Naive thymus-derived CD8-positive, alpha-beta T cell (primary cell): ENCODE data around the gene ABI2. TPM values are rescaled to one million over a fixed set of nuclear protein-coding genes. Genes with fewer than 3 reads are reported as not detected.

Source experiments
- ATAC-seq, 2 donors: fragments of 150-1000 bp; cut with Tn5 transposase in 1 of 2; sonication (Bioruptor Pico), chemical (Tn5 transposase) in 1 of 2; 1 replicate in 1 of 2; 2 replicates in 1 of 2; pipeline ENCODE4 v1.10.0; 2021; ENCODE audit warnings: mild to moderate bottlenecking in 2 of 2, moderate library complexity in 2 of 2
- POLR2A ChIA-PET: fragments of 350-600 bp; sonication (Branson Sonifier 250); formaldehyde crosslinking; loops from one replicate; lab custom pipeline; 2021; ENCODE audit warnings: antibody characterized with exemption; lab: Charles Lee
- DNase-seq, 10 donors: peaks; one replicate each; pipeline versions ENCODE4 v3.0.0 to v3.0.0-alpha.2; 2020 to 2022
- H3K27ac Mint-ChIP-seq, 10 donors: one replicate each; pipeline ENCODE4 v1.8.0; 2020 to 2022; ENCODE audit warnings: mild to moderate bottlenecking in 10 of 10, mixed read lengths in 10 of 10, moderate library complexity in 4 of 10, inconsistent platforms in 1 of 10
- H3K27me3 Mint-ChIP-seq, 5 donors: one replicate each; pipeline ENCODE4 v1.8.0; 2021 to 2022; ENCODE audit warnings: mixed read lengths in 5 of 5
- H3K36me3 Mint-ChIP-seq, 3 donors: one replicate each; pipeline ENCODE4 v1.8.0; 2020 to 2022; ENCODE audit warnings: mixed read lengths in 3 of 3, mild to moderate bottlenecking in 2 of 3, inconsistent platforms in 1 of 3
- H3K4me1 Mint-ChIP-seq, 4 donors: one replicate each; pipeline ENCODE4 v1.8.0; 2021 to 2022; ENCODE audit warnings: mixed read lengths in 4 of 4
- H3K4me3 Mint-ChIP-seq, 10 donors: one replicate each; pipeline ENCODE4 v1.8.0; 2020 to 2022; ENCODE audit warnings: mild to moderate bottlenecking in 10 of 10, mixed read lengths in 10 of 10, moderate library complexity in 6 of 10, inconsistent platforms in 1 of 10
- H3K9me3 Mint-ChIP-seq, 9 donors: one replicate each; pipeline ENCODE4 v1.8.0; 2020 to 2022; ENCODE audit warnings: mixed read lengths in 9 of 9, mild to moderate bottlenecking in 3 of 9, inconsistent platforms in 1 of 9, moderate library complexity in 1 of 9
- polyA plus RNA-seq, 3 donors: library from polyadenylated mRNA; unstranded; fragments of 300-500 nt; fragmentation: Illumina TruSeq; gene quantifications; one replicate each; pipeline ENCODE4 v1.2.3, GENCODE V29; 2021
- total RNA-seq, 8 experiments: library from RNA in 2 of 8; stranded (reverse) in 2 of 8; gene quantifications; one replicate each; pipeline ENCODE4 v1.2.3 and lab custom pipeline; 2021 to 2026

The ABI2 gene
- total and polyA plus RNA-seq, 5 experiments from 2014 or later = 27.0 to 37.4 (median 30.8) TPM

GRCh38 chr2:203438528-203438927 is 110.3 kb downstream of the ABI2 start:
- H3K27ac Mint-ChIP-seq = no peak overlapping the region
- peaks cover 0 to 8% (median 5%) of the 10 kb centered on the region in 3 donors for H3K36me3 Mint-ChIP-seq

GRCh38 chr2:203440671-203441070 is 112.5 kb downstream of the ABI2 start:
- no peaks in the 10 kb centered on the region for H3K27me3 Mint-ChIP-seq
- peaks cover 0 to 6% (median 5%) of the 10 kb centered on the region in 3 donors for H3K36me3 Mint-ChIP-seq
- no peak for ATAC-seq
- H3K27ac Mint-ChIP-seq = no peak overlapping the region
- H3K4me3 Mint-ChIP-seq = no peak overlapping the region
- no peak for DNase-seq
- no peaks in the 10 kb centered on the region for H3K4me1 Mint-ChIP-seq
- POLR2A ChIA-PET = interaction anchor here (0.5 kb wide), 1 partner anchor 722 kb away, joined by 3 read pairs; no protein-coding TSS in a partner anchor
- no peaks in the 10 kb centered on the region for H3K9me3 Mint-ChIP-seq

More at GRCh38 chr2:203438528-203438927, 110.3 kb downstream of the ABI2 start:
- POLR2A ChIA-PET = no interaction called here
- Mint-ChIP-seq H3K27me3 (no peaks in the 10 kb centered on the region), H3K9me3 (no peaks in the 10 kb centered on the region), H3K4me3 (no peak overlapping the region), H3K4me1 (no peaks in the 10 kb centered on the region)
- DNase-seq = no peak
- no peak for ATAC-seq

- POLR2A ChIA-PET = interaction anchor here (0.5 kb wide), 1 partner anchor 47 kb away, joined by 4 read pairs; no protein-coding TSS in a partner anchor
- DNase-seq = no peak
- H3K4me3 Mint-ChIP-seq = no peak overlapping the region
- peaks cover 0 to 6% (median 1%) of the 10 kb centered on the region in 3 donors for H3K36me3 Mint-ChIP-seq
- H3K27ac Mint-ChIP-seq = peak overlapping the region in 2 of 10 donors; percentile 7 to 58
- ATAC-seq = no peak
- H3K4me1 Mint-ChIP-seq = no peaks in the 10 kb centered on the region
- no peaks in the 10 kb centered on the region for H3K27me3 Mint-ChIP-seq
- H3K9me3 Mint-ChIP-seq = no peaks in the 10 kb centered on the region
Measured at GRCh38 chr2:203441463-203441862, 113.3 kb downstream of the ABI2 start.

GRCh38 chr2:203442463-203442862 is 114.3 kb downstream of the ABI2 start:
- H3K27ac Mint-ChIP-seq = no peak overlapping the region
- no peaks in the 10 kb centered on the region for H3K9me3 Mint-ChIP-seq
- ATAC-seq = no peak

GRCh38 chr2:203444738-203445137 is 116.5 kb downstream of the ABI2 start:
- H3K9me3 Mint-ChIP-seq = no peaks in the 10 kb centered on the region
- no peak overlapping the region for H3K27ac Mint-ChIP-seq
- peaks cover 0 to 3% (median 0%) of the 10 kb centered on the region in 3 donors for H3K36me3 Mint-ChIP-seq
- no peaks in the 10 kb centered on the region for H3K4me1 Mint-ChIP-seq
- no peak overlapping the region for H3K4me3 Mint-ChIP-seq
- ATAC-seq (no peak), DNase-seq (no peak)
- POLR2A ChIA-PET = no interaction called here
- no peaks in the 10 kb centered on the region for H3K27me3 Mint-ChIP-seq

More at GRCh38 chr2:203442463-203442862, 114.3 kb downstream of the ABI2 start:
- no peak for DNase-seq
- H3K4me3 Mint-ChIP-seq = no peak overlapping the region
- no peaks in the 10 kb centered on the region for H3K27me3 Mint-ChIP-seq
- H3K4me1 Mint-ChIP-seq = no peaks in the 10 kb centered on the region
- peaks cover 0 to 3% (median 0%) of the 10 kb centered on the region in 3 donors for H3K36me3 Mint-ChIP-seq
- POLR2A ChIA-PET = no interaction called here

GRCh38 chr2:203446071-203446481 is 117.9 kb downstream of the ABI2 start:
- Mint-ChIP-seq H3K36me3 (peaks cover 0 to 3% (median 0%) of the 10 kb centered on the region in 3 donors), H3K27me3 (no peaks in the 10 kb centered on the region), H3K4me3 (no peak overlapping the region), H3K9me3 (no peaks in the 10 kb centered on the region), H3K27ac (no peak overlapping the region), H3K4me1 (no peaks in the 10 kb centered on the region)
- POLR2A ChIA-PET = no interaction called here
- DNase-seq = no peak
- ATAC-seq = no peak

- H3K27ac Mint-ChIP-seq = no peak overlapping the region
- peaks cover 0 to 1% (median 0%) of the 10 kb centered on the region in 3 donors for H3K36me3 Mint-ChIP-seq
- no peak for ATAC-seq
- H3K27me3 Mint-ChIP-seq = no peaks in the 10 kb centered on the region
- POLR2A ChIA-PET = no interaction called here
- no peak overlapping the region for H3K4me3 Mint-ChIP-seq
- DNase-seq = no peak
- no peaks in the 10 kb centered on the region for H3K4me1 Mint-ChIP-seq
- H3K9me3 Mint-ChIP-seq = no peaks in the 10 kb centered on the region
Measured at GRCh38 chr2:203446780-203447179, 118.6 kb downstream of the ABI2 start.

- no peak overlapping the region for H3K27ac Mint-ChIP-seq
- H3K9me3 Mint-ChIP-seq = no peaks in the 10 kb centered on the region
- H3K27me3 Mint-ChIP-seq = peaks cover 0 to 2% (median 0%) of the 10 kb centered on the region in 5 donors
- H3K36me3 Mint-ChIP-seq = no peaks in the 10 kb centered on the region
- DNase-seq = no peak
- no peak for ATAC-seq
- POLR2A ChIA-PET = no interaction called here
- H3K4me1 Mint-ChIP-seq = no peaks in the 10 kb centered on the region
- no peak overlapping the region for H3K4me3 Mint-ChIP-seq
Measured at GRCh38 chr2:203450561-203450960, 122.4 kb downstream of the ABI2 start.

- Mint-ChIP-seq H3K27ac (no peak overlapping the region), H3K4me3 (no peak overlapping the region), H3K36me3 (no peaks in the 10 kb centered on the region), H3K9me3 (no peaks in the 10 kb centered on the region), H3K4me1 (no peaks in the 10 kb centered on the region), H3K27me3 (peaks cover 0 to 2% (median 0%) of the 10 kb centered on the region in 5 donors)
- DNase-seq (no peak), ATAC-seq (no peak)
- POLR2A ChIA-PET = no interaction called here
Measured at GRCh38 chr2:203451011-203451410, 122.8 kb downstream of the ABI2 start.

GRCh38 chr2:203451689-203452088 is 123.5 kb downstream of the ABI2 start:
- Mint-ChIP-seq H3K9me3 (no peaks in the 10 kb centered on the region), H3K27me3 (peaks cover 0 to 2% (median 0%) of the 10 kb centered on the region in 5 donors), H3K36me3 (no peaks in the 10 kb centered on the region), H3K4me1 (no peaks in the 10 kb centered on the region), H3K27ac (peak overlapping the region in 1 of 10 donors; percentile 0), H3K4me3 (no peak overlapping the region)
- DNase-seq (no peak), ATAC-seq (no peak)
- POLR2A ChIA-PET = no interaction called here

- ATAC-seq = peak; percentile 39 to 48
- POLR2A ChIA-PET = no interaction called here
- peaks cover 0 to 3% (median 0%) of the 10 kb centered on the region in 3 donors for H3K36me3 Mint-ChIP-seq
- H3K4me1 Mint-ChIP-seq = no peaks in the 10 kb centered on the region
- H3K4me3 Mint-ChIP-seq = no peak overlapping the region
- no peak overlapping the region for H3K27ac Mint-ChIP-seq
- DNase-seq = peak in 6 of 10 donors; percentile 16 to 49 (median 26)
- peaks cover 0 to 2% (median 0%) of the 10 kb centered on the region in 5 donors for H3K27me3 Mint-ChIP-seq
- no peaks in the 10 kb centered on the region for H3K9me3 Mint-ChIP-seq
Measured at GRCh38 chr2:203453858-203454451, 125.8 kb downstream of the ABI2 start.

- no peak for DNase-seq
- H3K27ac Mint-ChIP-seq = no peak overlapping the region
- H3K9me3 Mint-ChIP-seq = no peaks in the 10 kb centered on the region
- no peak for ATAC-seq
- no peaks in the 10 kb centered on the region for H3K4me1 Mint-ChIP-seq
- H3K4me3 Mint-ChIP-seq = no peak overlapping the region
- H3K36me3 Mint-ChIP-seq = peaks cover 0 to 3% (median 0%) of the 10 kb centered on the region in 3 donors
- peaks cover 0 to 2% (median 0%) of the 10 kb centered on the region in 5 donors for H3K27me3 Mint-ChIP-seq
- POLR2A ChIA-PET = no interaction called here
Measured at GRCh38 chr2:203455209-203455608, 127.0 kb downstream of the ABI2 start.

GRCh38 chr2:203461746-203462145 is 133.6 kb downstream of the ABI2 start:
- Mint-ChIP-seq H3K9me3 (no peaks in the 10 kb centered on the region), H3K4me3 (no peak overlapping the region), H3K27ac (no peak overlapping the region), H3K4me1 (no peaks in the 10 kb centered on the region), H3K36me3 (peaks cover 0 to 3% (median 0%) of the 10 kb centered on the region in 3 donors), H3K27me3 (peaks cover 0 to 2% (median 0%) of the 10 kb centered on the region in 5 donors)
- DNase-seq (no peak), ATAC-seq (no peak)
- POLR2A ChIA-PET = no interaction called here
